HCEC 1CT (cell line): ENCODE results near the gene ZNF227.
"Not testable (repeated sequence)": the region's sequence is repeated elsewhere in the genome, so short reads cannot be mapped to it uniquely, and the experiment has no call there.

Source experiments
- DNase-seq: peaks from one replicate; pipeline ENCODE4 v3.0.0-alpha.2; 2017

ZNF227 gene

DNA sequence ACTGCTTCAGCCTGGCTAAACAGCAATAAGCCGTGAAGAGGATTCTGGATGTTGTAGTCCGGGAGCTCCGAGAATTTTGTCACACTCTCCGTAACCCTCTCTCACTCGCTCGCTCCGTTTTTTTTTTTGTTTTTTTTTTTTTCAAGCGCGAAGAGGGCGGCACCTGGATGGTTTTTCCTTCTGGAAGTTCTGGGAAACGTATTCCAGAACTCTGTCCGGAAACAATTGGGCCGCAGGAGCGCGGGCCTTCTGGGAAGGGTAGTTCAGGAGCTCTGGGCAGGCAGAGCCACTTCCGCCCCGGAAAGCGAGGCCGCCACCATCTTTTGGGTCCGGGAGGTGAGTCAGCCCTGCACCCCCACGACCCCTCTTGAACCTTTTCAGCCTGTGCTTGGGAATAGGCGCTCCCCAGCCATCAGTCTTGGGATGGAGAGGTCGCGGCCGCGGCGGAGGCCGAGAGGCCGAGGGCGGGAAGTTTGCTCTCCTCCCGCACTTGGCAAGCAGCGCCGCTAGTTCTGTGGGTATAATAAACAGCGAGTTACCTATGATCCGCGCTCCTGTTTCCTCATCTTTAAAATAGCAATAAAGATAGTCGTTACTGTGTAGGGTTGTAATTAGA, at the start of gene ZNF227:
ZNF227 (plus strand) TSS at position 283 of the 616 bp plus-strand sequence. CDS start 5,261 bp downstream, outside the sequence.
- peak; percentile 98 for DNase-seq

- DNase-seq, result no peak
Observed at GRCh38 chr19:44163789-44164188, 48.5 kb upstream of the ZNF227 start.

DNA sequence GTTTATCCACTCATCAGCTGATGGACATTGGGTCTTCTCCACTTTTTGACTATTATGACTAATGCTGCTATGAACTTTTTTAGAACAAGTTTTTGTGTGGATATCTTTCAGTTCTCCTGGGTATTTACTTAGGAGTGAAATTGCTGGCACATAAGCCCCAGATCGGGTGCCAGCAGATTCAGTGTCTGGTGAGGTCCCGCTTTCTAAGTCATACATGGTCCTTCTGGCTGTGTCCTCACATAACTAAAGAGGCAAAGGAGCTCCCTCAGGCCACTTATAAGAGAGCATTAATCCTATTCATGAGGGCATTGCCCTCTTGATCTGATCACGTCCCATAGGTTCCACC, 48.0 kb upstream of the ZNF227 start:
- no peak for DNase-seq

DNA sequence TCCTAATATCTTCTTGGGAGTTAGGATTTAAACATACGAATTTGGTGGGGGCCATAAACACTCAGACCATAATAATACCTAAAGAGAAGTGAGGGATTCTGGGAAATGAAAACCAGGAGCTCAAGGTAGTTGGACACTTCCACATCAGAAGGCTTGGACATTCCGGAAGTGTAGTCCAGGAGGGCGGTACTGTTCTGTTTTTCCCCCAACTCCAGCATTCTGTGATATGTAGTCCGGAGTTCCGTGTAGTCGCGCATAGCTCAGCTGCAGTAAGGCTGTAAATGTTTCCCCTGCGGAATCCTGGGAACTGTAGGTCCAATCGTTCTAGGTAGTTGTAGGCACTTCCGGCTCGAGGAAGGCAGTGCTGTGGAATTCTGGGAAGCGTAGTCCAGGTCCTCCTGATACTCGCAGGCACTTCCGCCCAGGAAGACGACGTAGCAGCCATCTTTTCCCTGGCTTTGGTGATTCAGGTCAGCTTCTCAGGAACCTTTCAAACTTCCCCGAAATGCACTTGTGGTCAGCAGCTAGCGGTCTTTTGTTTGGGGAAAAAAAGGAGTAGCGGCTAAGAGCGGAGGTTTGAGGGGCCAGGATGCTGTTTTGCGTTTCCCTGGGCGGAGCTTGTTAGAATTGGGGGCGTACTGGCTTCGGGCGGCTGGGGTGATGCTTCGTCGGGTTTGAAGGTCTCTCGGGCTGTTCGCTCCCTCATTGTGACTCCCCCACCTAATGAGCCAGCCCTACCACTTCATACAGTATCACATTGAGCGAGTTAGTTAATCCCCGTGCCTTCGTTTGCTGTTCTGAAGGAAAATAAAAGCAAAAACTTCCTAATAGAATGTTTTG, 47.4 kb upstream of the ZNF227 start, which contains the start of gene ZNF226:
ZNF226 (plus strand) TSS at position 428 of the 840 bp plus-strand sequence. CDS start 4,981 bp downstream, outside the sequence.
- peak; percentile 100 for DNase-seq

DNA sequence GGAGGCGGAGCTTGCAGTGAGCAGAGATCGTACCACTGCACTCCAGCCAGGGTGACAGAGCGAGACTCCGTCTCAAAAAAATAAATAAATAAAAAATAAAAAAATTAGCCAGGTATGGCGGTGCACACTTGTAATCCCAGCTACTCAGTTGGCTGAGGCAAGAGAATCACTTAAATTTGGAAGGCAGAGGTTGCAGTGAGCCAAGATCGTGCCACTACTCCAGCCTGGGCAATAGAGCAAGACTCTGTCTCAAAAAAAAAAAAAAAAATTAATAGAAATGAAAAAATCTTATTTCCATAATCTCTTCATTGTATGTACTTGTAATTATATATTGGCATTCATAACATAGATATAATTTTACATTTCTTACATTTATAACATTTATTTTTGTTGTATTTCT, 41.7 kb upstream of the ZNF227 start:
- not testable (repeated sequence) for DNase-seq

- no peak for DNase-seq
Observed at GRCh38 chr19:44176590-44176989, 35.7 kb upstream of the ZNF227 start.

DNA sequence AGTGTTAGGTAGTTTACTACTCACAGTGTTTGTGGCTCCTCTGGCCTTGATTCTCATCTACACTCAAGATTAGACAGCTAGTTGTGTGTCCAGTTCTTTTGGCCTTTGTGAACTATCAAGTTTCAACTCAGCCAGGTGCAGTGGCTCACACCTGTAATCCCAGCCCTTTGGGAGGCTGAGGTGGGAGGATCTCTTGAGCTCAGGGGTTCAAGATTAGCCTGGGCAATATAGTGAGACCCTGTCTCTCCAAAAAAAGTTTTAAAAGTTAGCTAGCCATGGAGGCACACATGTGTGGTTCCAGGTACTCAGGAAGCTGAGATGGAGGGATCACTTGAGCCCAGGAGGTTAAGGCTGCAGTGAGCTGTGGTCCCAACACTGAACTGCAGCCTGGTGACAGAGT, 31.4 kb upstream of the ZNF227 start:
- DNase-seq, result no peak

DNA sequence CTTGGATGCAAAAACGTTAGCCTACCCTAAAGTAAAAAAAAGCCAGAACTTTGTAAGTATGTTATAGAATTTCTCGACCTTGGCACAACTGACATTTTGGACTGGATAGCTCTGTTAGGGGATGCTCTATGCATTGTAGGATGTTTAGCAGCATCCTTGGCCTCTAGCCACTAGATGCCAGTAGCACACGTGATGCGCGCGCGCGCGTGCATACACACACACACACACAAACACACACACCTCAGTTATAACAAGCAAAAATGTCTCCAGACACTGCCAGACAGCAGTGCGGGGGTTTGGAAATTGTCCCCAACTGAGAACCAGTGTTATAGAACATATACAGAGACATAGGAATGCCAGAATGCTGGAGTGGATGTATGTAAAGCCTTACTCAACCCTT, 30.2 kb upstream of the ZNF227 start:
- no peak for DNase-seq

DNA sequence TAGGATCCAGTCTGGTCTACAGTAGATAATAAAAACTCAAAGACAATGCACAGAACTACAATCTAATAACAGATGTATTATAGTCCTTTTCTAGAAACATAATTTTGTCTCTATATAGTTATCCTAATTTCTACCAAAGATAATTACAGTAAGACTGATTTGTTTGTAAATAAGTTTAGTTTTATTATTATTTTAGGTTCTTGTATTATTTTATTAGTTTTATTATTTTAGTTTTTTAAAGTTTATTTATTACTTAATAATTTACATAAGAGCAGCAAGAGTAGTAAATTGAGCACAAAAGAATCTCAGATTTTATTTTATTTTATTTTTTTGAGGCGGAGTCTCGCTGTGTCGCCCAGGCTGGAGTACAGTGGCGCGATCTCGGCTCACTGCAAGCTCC, 22.3 kb upstream of the ZNF227 start:
- no peak for DNase-seq

DNA sequence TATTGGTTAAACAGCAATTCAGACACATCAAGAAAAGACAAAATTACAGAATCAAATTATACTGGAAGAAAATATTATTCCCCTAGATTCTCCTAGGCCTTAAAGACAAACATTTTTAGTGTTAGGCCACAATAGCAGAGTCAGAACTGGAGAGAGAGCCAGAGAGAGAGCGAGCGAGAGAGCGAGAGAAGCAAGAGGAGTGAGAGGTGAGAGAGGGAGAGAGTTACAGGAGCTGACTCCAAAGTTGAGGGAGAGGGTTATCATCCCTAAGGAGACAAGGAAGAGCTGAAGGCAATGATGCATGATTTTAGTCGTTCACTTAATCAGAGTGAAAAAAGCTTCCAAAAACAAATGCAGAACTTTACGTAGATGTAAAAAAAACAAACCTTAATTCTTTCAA, 20.2 kb upstream of the ZNF227 start:
- DNase-seq, result no peak

GRCh38 chr19:44196772-44197171, 15.6 kb upstream of the ZNF227 start:
- DNase-seq, result no peak

GRCh38 chr19:44202470-44202869, 9.9 kb upstream of the ZNF227 start:
- peak; percentile 18 for DNase-seq

DNA sequence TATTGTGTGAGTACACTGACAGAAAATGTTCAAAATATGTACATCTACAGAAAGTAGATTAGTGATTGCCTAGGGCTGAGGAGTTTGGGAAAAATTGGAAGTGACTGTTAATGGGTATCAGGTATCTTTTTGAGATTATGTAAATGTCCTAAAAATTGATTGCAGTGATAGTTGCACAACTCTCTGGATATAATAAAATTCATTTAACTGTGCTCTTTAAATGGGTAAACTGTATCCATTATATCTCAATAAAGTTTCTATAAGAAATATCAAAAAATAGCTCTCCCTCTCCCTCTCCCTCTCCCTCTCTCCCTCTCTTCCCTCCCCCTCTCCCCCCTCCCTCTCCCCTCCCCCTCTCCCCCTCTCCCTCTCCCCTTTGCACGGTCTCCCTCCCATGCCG, 9.4 kb upstream of the ZNF227 start:
- no peak for DNase-seq

GRCh38 chr19:44203877-44204276, 8.5 kb upstream of the ZNF227 start:
- not testable (repeated sequence) for DNase-seq

DNA sequence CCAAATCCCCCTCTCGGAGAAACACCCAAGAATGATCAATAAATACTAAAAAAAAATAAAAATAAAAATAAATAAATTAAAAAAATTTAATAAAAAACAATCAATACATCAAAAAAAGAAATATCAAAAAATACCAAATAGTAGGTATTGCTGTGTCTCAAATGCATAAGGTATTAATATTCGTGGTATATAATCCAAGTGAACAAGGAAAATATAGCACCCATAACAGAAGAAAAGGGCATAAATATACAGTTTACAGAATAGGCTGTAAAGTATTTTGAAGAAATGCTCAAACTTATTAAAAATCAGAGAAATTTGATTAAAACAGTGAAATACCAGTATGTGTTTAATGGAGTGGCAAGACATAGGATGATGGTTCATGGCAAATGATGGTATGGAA, 7.6 kb upstream of the ZNF227 start:
- no peak for DNase-seq

GRCh38 chr19:44207126-44207803, 5.1 kb upstream of the ZNF227 start:
- peak; percentile 96 for DNase-seq

DNA sequence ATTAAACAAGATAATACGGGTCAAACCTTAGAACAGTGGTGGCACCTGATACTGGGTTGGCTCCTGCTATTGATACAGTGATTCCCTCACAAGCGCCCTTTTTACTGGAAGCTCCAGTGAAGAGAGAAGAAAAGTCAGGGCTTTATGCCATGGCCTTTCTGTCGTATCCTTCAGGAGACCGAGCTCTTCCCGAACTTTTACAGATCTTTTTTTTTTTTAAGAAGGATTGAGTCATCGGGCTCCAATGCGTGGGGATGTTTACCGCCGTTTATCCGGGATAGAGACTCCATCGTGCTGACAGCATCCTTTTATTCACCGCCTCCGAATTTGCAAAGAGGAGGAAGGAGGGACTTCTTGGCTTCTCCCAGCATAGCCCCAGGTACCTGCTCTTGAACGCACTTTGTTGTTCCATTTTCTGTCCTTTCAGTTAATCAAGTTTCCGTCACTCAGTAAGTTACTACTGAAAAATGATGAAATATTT, 574 bp downstream of the ZNF227 start:
- DNase-seq, result peak; percentile 42

GRCh38 chr19:44219926-44220325, 7.6 kb downstream of the ZNF227 start:
- not testable (repeated sequence) for DNase-seq

- not testable (repeated sequence) for DNase-seq
Observed at GRCh38 chr19:44220761-44221160, 8.4 kb downstream of the ZNF227 start.

- DNase-seq, result not testable (repeated sequence)
Observed at GRCh38 chr19:44221291-44221690, 9.0 kb downstream of the ZNF227 start.

- no peak for DNase-seq
Observed at GRCh38 chr19:44228318-44228717, 16.0 kb downstream of the ZNF227 start.

DNA sequence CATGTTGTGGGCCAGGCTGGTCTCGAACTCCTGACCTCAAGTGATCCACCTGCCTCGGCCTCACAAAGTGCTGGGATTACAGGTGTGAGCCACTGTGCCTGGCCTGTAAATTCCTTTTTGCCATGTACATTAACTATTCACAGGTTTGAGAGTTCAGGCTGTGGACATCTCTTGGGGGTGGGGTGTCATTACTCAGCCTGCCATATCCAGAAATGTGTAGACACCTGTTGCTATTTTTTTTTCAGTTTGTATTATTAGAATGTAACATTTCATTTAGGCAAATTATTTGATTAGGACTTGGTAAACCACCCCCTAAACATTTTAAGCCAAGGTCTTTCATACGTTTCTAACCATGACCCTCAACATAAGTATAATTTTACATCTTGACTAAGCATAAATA, 20.5 kb downstream of the ZNF227 start:
- no peak for DNase-seq

DNA sequence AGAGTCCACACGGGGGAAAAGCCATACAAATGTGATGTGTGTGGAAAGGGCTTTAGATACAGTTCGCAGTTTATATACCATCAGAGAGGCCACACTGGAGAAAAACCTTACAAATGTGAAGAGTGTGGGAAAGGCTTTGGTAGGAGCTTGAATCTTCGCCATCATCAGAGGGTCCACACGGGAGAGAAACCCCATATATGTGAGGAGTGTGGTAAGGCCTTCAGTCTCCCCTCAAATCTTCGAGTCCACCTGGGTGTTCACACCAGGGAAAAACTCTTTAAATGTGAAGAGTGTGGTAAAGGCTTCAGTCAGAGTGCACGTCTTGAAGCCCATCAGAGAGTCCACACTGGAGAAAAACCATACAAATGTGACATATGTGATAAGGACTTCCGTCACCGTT, 24.1 kb downstream of the ZNF227 start:
- DNase-seq, result no peak

GRCh38 chr19:44252332-44252731, 40.0 kb downstream of the ZNF227 start:
- DNase-seq, result not testable (repeated sequence)
